Transverse colon (tissue), 4 donors: ENCODE data around the gene GPC6. TPM values are rescaled to one million over a fixed set of nuclear protein-coding genes. Genes with fewer than 3 reads are reported as not detected.

Experiments used
- DNase-seq: peaks from one replicate; pipeline ENCODE4 v3.0.0-alpha.2; 2019
- H3K27ac ChIP-seq, 4 donors: fragments of 200-600 bp; sonication (generic); 2 replicates each; pipeline ENCODE4 v1.5.1; 2016 to 2018; ENCODE audit warnings: inconsistent platforms in 4 of 4
- H3K27me3 ChIP-seq: fragments of 200-600 bp; sonication (generic); 2 replicates; pipeline ENCODE4 v1.5.1; 2017; ENCODE audit warnings: inconsistent platforms
- H3K36me3 ChIP-seq, 4 donors: fragments of 200-600 bp; sonication (generic); 2 replicates each; pipeline ENCODE4 v1.5.1; 2017 to 2019; ENCODE audit warnings: inconsistent platforms in 4 of 4
- H3K4me1 ChIP-seq, 4 donors: fragments of 200-600 bp; sonication (generic); 2 replicates each; pipeline ENCODE4 v1.5.1; 2017 to 2020; ENCODE audit warnings: inconsistent platforms in 4 of 4
- H3K4me3 ChIP-seq, 4 donors: fragments of 200-600 bp; sonication (generic); 1 replicate in 1 of 4; 2 replicates in 3 of 4; pipeline versions ENCODE4 v1.5.1 to v1.6.1; 2017 to 2019; ENCODE audit warnings: inconsistent platforms in 4 of 4
- H3K9me3 ChIP-seq, 2 donors: fragments of 200-600 bp; sonication (generic); 2 replicates each; pipeline ENCODE4 v1.5.1; 2017 to 2019; ENCODE audit warnings: inconsistent platforms in 2 of 2
- CTCF ChIP-seq, 5 experiments: fragments of 200-600 bp in 3 of 5; fragments of 450-650 bp in 2 of 5; sonication (generic) in 3 of 5; IDR thresholded peaks; 1 replicate in 2 of 5; 2 replicates in 3 of 5; pipeline ENCODE4 v1.5.1; 2016 to 2017; ENCODE audit warnings: antibody characterized with exemption in 5 of 5, inconsistent platforms in 3 of 5, mild to moderate bottlenecking in 2 of 5, moderate library complexity in 1 of 5
- EP300 ChIP-seq: sonication (generic); formaldehyde crosslinking; IDR thresholded peaks from one replicate; pipeline ENCODE4 v1.6.1; 2017; ENCODE audit warnings: antibody characterized with exemption, low read depth
- POLR2A ChIP-seq: fragments of 450-650 bp; IDR thresholded peaks from one replicate; pipeline ENCODE4 v1.6.1; 2016; ENCODE audit warnings: antibody characterized with exemption, mild to moderate bottlenecking, moderate library complexity
- POLR2AphosphoS5 ChIP-seq, 3 donors: sonication (generic); formaldehyde crosslinking; IDR thresholded peaks; one replicate each; pipeline ENCODE4 v1.6.1; 2016; ENCODE audit warnings: antibody characterized with exemption in 3 of 3
- WGBS, 2 donors: methylation state at CpG; one replicate each; pipeline ENCODE4 v1.1.5; 2018; ENCODE audit warnings: low coverage in 1 of 2; 5-methylcytosine and 5-hydroxymethylcytosine counted together
- in situ Hi-C, 4 donors: fragments of 200-750 bp; cut with MboI; loops; one replicate each; pipeline versions ENCODE4 v1.15.0 to v1.15.1; 2017; ENCODE audit warnings: low sequenced_read_pairs in 3 of 4, low pct_ligation_motif_present in 1 of 4, low pct_unique_long_range_greater_than_20kb in 1 of 4
- intact Hi-C: fragments of 100-400 bp; cut with DNase I; formaldehyde crosslinking; loops from one replicate; pipeline ENCODE4 v1.15.1; 2023; ENCODE audit warnings: low total_unique reads
- total RNA-seq, 4 donors: library from RNA; depleted of rRNA; stranded (reverse); fragments of >200 nt; gene quantifications; one replicate each; pipeline ENCODE4 v1.1.0, GENCODE V29; 2016

Gene GPC6
- total RNA-seq, 4 donors from 2014 or later = 0.75 to 5.7 (median 4.0) TPM

- Histone ChIP-seq H3K4me3 (no peak overlapping the region), H3K27ac (no peak overlapping the region), H3K4me1 (no peaks in the 10 kb centered on the region), H3K27me3 (no peaks in the 10 kb centered on the region), H3K9me3 (no peaks in the 10 kb centered on the region), H3K36me3 (no peaks in the 10 kb centered on the region)
- TF ChIP-seq POLR2AphosphoS5 (IDR thresholded peaks at IDR 0.05) (no peak), EP300 (no peak), POLR2A (no peak), CTCF (IDR thresholded peaks at IDR 0.05) (no peak)
- WGBS, 2 donors = 64 to 73% methylated on average over 2 of the region's 2 CpGs
- no peak for DNase-seq
- intact Hi-C loops = no loop called here
- in situ Hi-C loops = no loop called here
Measured at GRCh38 chr13:93345770-93346169, 119.2 kb downstream of the GPC6 start.

GRCh38 chr13:93352616-93353015, 126.0 kb downstream of the GPC6 start:
- Histone ChIP-seq H3K4me1 (no peaks in the 10 kb centered on the region), H3K4me3 (no peak overlapping the region), H3K9me3 (no peaks in the 10 kb centered on the region), H3K36me3 (no peaks in the 10 kb centered on the region), H3K27me3 (no peaks in the 10 kb centered on the region), H3K27ac (no peak overlapping the region)
- TF ChIP-seq EP300 = no peak
- no peak for TF ChIP-seq POLR2A
- TF ChIP-seq POLR2AphosphoS5 (IDR thresholded peaks at IDR 0.05) = no peak
- TF ChIP-seq CTCF (IDR thresholded peaks at IDR 0.05) = no peak
- DNase-seq = no peak
- intact Hi-C loops (no loop called here), in situ Hi-C loops (no loop called here)
- 78 to 83% methylated on average over 3 to 4 of the region's 4 CpGs for WGBS, 2 donors

- intact Hi-C loops = no loop called here
- no peaks in the 10 kb centered on the region for H3K27me3 ChIP-seq
Measured at GRCh38 chr13:93355094-93355493, 128.5 kb downstream of the GPC6 start.

GRCh38 chr13:93356469-93356868, 129.9 kb downstream of the GPC6 start:
- DNase-seq = no peak
- no peak overlapping the region for H3K27ac ChIP-seq

More at GRCh38 chr13:93355094-93355493, 128.5 kb downstream of the GPC6 start:
- Histone ChIP-seq H3K4me1 (no peaks in the 10 kb centered on the region), H3K27ac (no peak overlapping the region), H3K9me3 (no peaks in the 10 kb centered on the region), H3K36me3 (no peaks in the 10 kb centered on the region), H3K4me3 (no peak overlapping the region)
- in situ Hi-C loops = no loop called here
- DNase-seq = no peak
- WGBS, 2 donors = 75 to 78% methylated on average over 3 of the region's 3 CpGs
- TF ChIP-seq POLR2AphosphoS5 (IDR thresholded peaks at IDR 0.05) = no peak
- no peak for TF ChIP-seq CTCF (IDR thresholded peaks at IDR 0.05)
- no peak for TF ChIP-seq EP300
- TF ChIP-seq POLR2A = no peak

More at GRCh38 chr13:93356469-93356868, 129.9 kb downstream of the GPC6 start:
- TF ChIP-seq POLR2A = no peak
- no peak for TF ChIP-seq EP300
- TF ChIP-seq CTCF (IDR thresholded peaks at IDR 0.05) = no peak
- WGBS, 2 donors = 50 to 79% methylated on average over 3 of the region's 3 CpGs
- Histone ChIP-seq H3K9me3 (no peaks in the 10 kb centered on the region), H3K36me3 (no peaks in the 10 kb centered on the region), H3K4me3 (no peak overlapping the region), H3K27me3 (no peaks in the 10 kb centered on the region), H3K4me1 (no peaks in the 10 kb centered on the region)
- in situ Hi-C loops = no loop called here
- intact Hi-C loops = no loop called here
